Breast epithelium (tissue), 3 donors: ENCODE data around the gene ZMIZ1.
"Not testable (repeated sequence)": the region's sequence is repeated elsewhere in the genome, so short reads cannot be mapped to it uniquely, and the experiment has no call there.

Experiments
- CTCF ChIP-seq, 3 donors: fragments of 450-650 bp; IDR thresholded peaks; one replicate each; pipeline ENCODE4 v1.5.1; 2016 to 2017; ENCODE audit warnings: antibody characterized with exemption in 3 of 3, mild to moderate bottlenecking in 3 of 3, moderate library complexity in 3 of 3
- POLR2A ChIP-seq: fragments of 450-650 bp; IDR thresholded peaks from one replicate; pipeline ENCODE4 v1.6.1; 2016; ENCODE audit warnings: antibody characterized with exemption, mild to moderate bottlenecking, moderate library complexity
- POLR2AphosphoS5 ChIP-seq, 3 donors: sonication (generic); formaldehyde crosslinking; IDR thresholded peaks; one replicate each; pipeline ENCODE4 v1.6.1; 2017; ENCODE audit warnings: antibody characterized with exemption in 3 of 3

- not testable (repeated sequence) for TF ChIP-seq CTCF (IDR thresholded peaks at IDR 0.05); POLR2A; POLR2AphosphoS5 (IDR thresholded peaks at IDR 0.05)
These were observed 269.2 kb downstream of the ZMIZ1 start for GRCh38 chr10:79337783-79338469.
